Progenitor cell of endocrine pancreas (in vitro differentiated cells): ENCODE data around the gene ATXN10. TPM values are rescaled to one million over a fixed set of nuclear protein-coding genes. Genes with fewer than 3 reads are reported as not detected.

Experiments
- DNase-seq: peaks from one replicate; pipeline ENCODE4 v3.0.0; 2021; ENCODE audit warnings: low spot score; ENCODE audit not compliant: unreplicated experiment
- H3K27ac Mint-ChIP-seq: 2 replicates; pipeline ENCODE4 v1.8.0; 2021; ENCODE audit warnings: mild to moderate bottlenecking, moderate library complexity, mixed read lengths
- H3K27me3 Mint-ChIP-seq: 2 replicates; pipeline ENCODE4 v1.8.0; 2021; ENCODE audit warnings: mixed read lengths
- H3K36me3 Mint-ChIP-seq: 2 replicates; pipeline ENCODE4 v1.8.0; 2022; ENCODE audit warnings: mixed read lengths; ENCODE audit not compliant: insufficient read depth
- H3K4me1 Mint-ChIP-seq: 2 replicates; pipeline ENCODE4 v1.8.0; 2021; ENCODE audit warnings: low read depth, mixed read lengths
- H3K4me3 Mint-ChIP-seq: 2 replicates; pipeline ENCODE4 v1.8.0; 2021; ENCODE audit warnings: low read depth, mild to moderate bottlenecking, moderate library complexity, mixed read lengths
- H3K9me3 Mint-ChIP-seq: 2 replicates; pipeline ENCODE4 v1.8.0; 2021; ENCODE audit warnings: low read depth, mixed read lengths
- total RNA-seq: library from RNA; stranded (reverse); gene quantifications from 2 replicates; pipeline ENCODE4 v1.2.1, GENCODE V29; 2021
- TF ChIP-seq, protein P1 (sequence below): fragments of 200-600 bp; sonication (generic); IDR thresholded peaks from one replicate; pipeline ENCODE4 v1.5.0; 2021; ENCODE audit warnings: antibody characterized with exemption, mild to moderate bottlenecking; ENCODE audit not compliant: unreplicated experiment

Gene ATXN10
- total RNA-seq, 1 donor from 2014 or later: 177 TPM

DNA sequence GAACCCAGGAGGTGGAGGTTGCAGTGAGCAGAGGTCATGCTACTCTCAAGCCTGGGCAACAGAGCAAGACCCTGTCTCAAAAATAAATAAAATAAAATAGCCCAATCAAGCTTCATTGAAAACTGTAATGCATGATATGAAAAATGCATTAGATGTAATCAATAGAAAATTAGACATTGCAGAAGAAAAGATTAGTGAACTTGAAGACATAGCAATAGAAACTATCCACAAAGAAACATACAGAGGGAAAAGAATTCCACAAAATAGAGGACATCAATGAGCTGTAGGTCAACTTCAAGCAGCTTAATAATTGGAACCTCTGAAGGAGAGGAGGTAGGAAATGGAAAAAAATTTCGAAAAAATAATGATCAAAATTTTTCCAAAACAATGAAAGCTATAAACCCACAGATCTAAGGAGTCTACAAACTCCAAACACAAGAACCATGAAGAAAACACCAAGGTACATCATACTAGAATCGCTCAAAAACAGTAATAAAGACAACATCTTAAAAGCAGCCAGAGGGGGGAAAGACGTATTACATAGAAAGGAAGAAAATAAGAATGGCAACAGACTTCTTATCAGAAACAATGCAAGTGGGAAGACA is 201.1 kb downstream of the ATXN10 start:
- H3K36me3 Mint-ChIP-seq: peaks cover 6% of the 10 kb centered on the region
- no peak for DNase-seq
- TF ChIP-seq, protein P1, sequence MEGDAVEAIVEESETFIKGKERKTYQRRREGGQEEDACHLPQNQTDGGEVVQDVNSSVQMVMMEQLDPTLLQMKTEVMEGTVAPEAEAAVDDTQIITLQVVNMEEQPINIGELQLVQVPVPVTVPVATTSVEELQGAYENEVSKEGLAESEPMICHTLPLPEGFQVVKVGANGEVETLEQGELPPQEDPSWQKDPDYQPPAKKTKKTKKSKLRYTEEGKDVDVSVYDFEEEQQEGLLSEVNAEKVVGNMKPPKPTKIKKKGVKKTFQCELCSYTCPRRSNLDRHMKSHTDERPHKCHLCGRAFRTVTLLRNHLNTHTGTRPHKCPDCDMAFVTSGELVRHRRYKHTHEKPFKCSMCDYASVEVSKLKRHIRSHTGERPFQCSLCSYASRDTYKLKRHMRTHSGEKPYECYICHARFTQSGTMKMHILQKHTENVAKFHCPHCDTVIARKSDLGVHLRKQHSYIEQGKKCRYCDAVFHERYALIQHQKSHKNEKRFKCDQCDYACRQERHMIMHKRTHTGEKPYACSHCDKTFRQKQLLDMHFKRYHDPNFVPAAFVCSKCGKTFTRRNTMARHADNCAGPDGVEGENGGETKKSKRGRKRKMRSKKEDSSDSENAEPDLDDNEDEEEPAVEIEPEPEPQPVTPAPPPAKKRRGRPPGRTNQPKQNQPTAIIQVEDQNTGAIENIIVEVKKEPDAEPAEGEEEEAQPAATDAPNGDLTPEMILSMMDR: no peak
- no peak overlapping the region for H3K27ac Mint-ChIP-seq
- peaks cover 62% of the 10 kb centered on the region for H3K27me3 Mint-ChIP-seq
- no peak overlapping the region for H3K4me3 Mint-ChIP-seq
- peaks cover 6% of the 10 kb centered on the region for H3K4me1 Mint-ChIP-seq
- peaks cover 13% of the 10 kb centered on the region for H3K9me3 Mint-ChIP-seq

DNA sequence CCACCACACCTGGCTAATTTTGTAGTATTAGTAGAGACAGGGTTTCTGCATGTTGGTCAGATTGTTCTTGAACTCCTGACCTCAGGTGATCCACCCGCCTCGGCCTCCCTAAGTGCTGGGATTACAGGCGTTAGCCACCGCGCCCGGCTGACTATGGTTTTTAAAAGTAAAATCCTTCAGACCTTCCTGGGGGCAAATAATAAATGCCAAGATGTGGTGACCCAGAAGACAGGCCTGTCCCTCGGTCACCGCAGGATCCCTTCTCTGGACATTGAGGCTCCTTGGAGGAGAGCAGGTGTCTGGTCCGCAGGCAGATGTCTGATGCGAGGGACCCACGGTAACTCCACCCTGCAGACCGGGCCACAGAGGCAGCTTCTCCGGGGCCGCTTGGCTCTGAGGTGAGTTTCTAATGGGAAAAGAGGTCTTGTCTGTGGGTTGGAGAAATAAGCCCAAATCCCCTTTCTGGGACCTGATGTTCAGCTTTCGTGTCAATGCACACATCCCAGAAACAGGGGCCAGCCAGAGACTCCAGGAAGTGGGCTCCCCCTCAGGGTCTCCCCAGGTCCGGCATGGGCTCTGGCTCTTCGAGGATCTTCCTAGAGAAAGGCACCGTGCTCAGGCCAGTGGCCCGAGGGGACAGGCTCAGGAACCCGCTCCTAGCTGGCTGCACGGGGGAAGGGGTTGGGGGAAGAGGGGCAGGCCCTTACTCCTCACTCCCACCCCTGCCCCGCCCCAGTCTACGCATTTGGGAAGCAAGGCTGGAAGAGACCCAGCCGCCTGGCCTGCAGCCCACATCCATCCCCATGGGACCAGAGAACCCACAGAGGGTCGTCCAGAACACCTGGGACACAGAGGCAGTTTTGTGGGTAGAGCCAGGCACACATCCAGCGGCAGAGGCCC is 204.8 kb downstream of the ATXN10 start:
- no peak overlapping the region for H3K4me3 Mint-ChIP-seq
- H3K36me3 Mint-ChIP-seq: peaks cover 4% of the 10 kb centered on the region
- DNase-seq: no peak
- H3K4me1 Mint-ChIP-seq: peaks cover 2% of the 10 kb centered on the region
- TF ChIP-seq, protein P1: no peak
- no peak overlapping the region for H3K27ac Mint-ChIP-seq
- peaks cover 51% of the 10 kb centered on the region for H3K27me3 Mint-ChIP-seq
- peaks cover 13% of the 10 kb centered on the region for H3K9me3 Mint-ChIP-seq

DNA sequence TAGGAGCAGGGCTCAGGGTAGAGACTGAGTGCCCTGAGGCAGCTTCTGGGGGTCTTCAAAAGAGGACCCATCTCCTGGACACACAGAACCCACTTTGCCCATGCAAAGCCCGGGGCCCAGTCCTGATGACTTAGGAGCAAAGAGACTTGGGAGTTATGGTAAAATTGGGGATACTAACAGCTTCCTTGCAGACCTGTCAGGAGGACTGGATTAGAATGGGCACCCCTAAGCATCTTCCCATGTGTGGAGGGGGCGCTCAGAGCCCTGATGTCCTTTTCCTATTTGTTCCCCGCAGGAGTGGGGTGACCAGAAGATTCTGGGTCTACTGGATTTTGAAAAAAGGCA is 205.4 kb downstream of the ATXN10 start:
- TF ChIP-seq, protein P1: no peak
- Mint-ChIP-seq H3K27ac (no peak overlapping the region), H3K4me1 (peaks cover 2% of the 10 kb centered on the region), H3K27me3 (peaks cover 51% of the 10 kb centered on the region), H3K36me3 (peaks cover 4% of the 10 kb centered on the region), H3K4me3 (no peak overlapping the region), H3K9me3 (peaks cover 13% of the 10 kb centered on the region)
- DNase-seq: no peak

DNA sequence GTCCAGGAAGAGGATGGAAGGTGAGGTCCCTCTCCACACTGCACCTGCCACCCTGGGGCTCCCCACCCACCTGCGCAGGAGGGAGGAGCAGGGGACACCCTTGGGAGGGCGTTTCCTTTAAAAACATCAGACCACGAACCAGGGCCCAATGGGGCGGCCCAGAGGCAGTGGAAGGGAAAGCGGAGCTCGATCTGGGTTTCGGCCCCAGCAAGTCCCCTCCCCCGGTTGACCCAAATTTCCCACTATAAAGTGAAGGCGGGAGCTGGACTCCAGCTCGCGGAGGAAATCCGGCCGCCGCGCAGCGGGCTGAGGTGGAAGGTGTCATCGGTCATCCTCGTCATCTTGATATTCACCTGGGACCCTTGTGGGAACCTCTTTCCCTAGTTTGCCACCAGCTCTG is 206.0 kb downstream of the ATXN10 start:
- no peak overlapping the region for H3K27ac Mint-ChIP-seq
- peaks cover 2% of the 10 kb centered on the region for H3K36me3 Mint-ChIP-seq
- H3K4me1 Mint-ChIP-seq: peaks cover 2% of the 10 kb centered on the region
- H3K4me3 Mint-ChIP-seq: no peak overlapping the region
- TF ChIP-seq, protein P1: no peak
- DNase-seq: no peak
- peaks cover 12% of the 10 kb centered on the region for H3K9me3 Mint-ChIP-seq
- H3K27me3 Mint-ChIP-seq: peaks cover 50% of the 10 kb centered on the region

DNA sequence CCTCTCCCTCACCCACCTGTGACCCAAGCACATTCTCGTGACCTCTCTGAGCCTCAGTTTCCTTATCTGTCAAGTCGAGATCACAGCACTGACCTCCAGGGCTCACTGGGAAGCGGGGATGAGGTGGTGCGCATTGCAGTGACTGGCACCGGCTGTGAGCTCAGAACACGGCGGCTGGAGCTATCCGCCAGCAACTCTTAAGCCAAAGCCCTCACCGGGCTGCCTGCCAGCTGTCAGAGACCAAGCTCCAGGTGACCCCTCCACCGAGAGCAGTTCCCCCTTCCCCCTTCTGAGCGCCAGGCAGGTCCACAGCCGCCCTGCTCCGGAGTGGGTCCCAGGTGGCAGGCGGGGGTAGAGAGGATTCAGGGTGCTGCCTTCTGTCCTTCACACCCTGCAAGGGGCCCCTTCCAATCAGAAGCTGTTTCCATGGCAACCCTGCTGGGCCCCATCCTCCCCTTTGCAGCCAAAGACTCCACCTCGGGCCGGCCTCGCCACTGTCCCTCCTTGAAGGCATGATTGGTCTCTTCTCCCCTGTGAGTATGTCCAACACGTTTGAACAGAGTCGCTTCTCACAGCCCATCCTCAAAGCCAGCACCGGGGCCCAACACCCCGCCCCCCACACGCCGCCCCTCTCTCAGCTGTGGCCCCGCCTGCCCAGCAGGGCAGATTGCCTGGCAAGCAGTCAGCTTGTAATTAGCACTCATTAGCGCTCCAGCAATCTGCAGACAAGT is 206.6 kb downstream of the ATXN10 start:
- Mint-ChIP-seq H3K27me3 (peaks cover 46% of the 10 kb centered on the region), H3K27ac (no peak overlapping the region), H3K9me3 (peaks cover 6% of the 10 kb centered on the region), H3K36me3 (no peaks in the 10 kb centered on the region), H3K4me1 (peaks cover 2% of the 10 kb centered on the region), H3K4me3 (no peak overlapping the region)
- DNase-seq: peak; percentile 8
- TF ChIP-seq, protein P1: no peak
